ENCODE results near the gene PAPOLA.
"Not testable (repeated sequence)": the region's sequence is repeated elsewhere in the genome, so short reads cannot be mapped to it uniquely, and the experiment has no call there.

The PAPOLA gene

GRCh38 chr14:96501740-96502620 lies at the start of gene PAPOLA:
PAPOLA (plus strand) TSS chr14:96502382; CDS start chr14:96502593, 211 bp downstream.
- peak; percentile 92 for DNase-seq (ENCODE audit: low read depth)

- DNase-seq (ENCODE audit: low read depth): no peak
Measured at GRCh38 chr14:96452684-96453083, 49.5 kb upstream of the PAPOLA start.

- DNase-seq (ENCODE audit: low read depth): no peak
Measured at GRCh38 chr14:96455588-96455987, 46.6 kb upstream of the PAPOLA start.

GRCh38 chr14:96459851-96460250 lies 42.3 kb upstream of the PAPOLA start:
- DNase-seq (ENCODE audit: low read depth): no peak

- no peak for DNase-seq (ENCODE audit: low read depth)
Measured at GRCh38 chr14:96461950-96462798, 40.0 kb upstream of the PAPOLA start.

- no peak for DNase-seq (ENCODE audit: low read depth)
Measured at GRCh38 chr14:96464136-96464535, 38.0 kb upstream of the PAPOLA start.

GRCh38 chr14:96466918-96467317 lies 35.3 kb upstream of the PAPOLA start:
- no peak for DNase-seq (ENCODE audit: low read depth)

- no peak for DNase-seq (ENCODE audit: low read depth)
Measured at GRCh38 chr14:96470331-96470730, 31.9 kb upstream of the PAPOLA start.

- DNase-seq (ENCODE audit: low read depth): not testable (repeated sequence)
Measured at GRCh38 chr14:96470967-96471366, 31.2 kb upstream of the PAPOLA start.

GRCh38 chr14:96478119-96478518 lies 24.1 kb upstream of the PAPOLA start:
- DNase-seq (ENCODE audit: low read depth): no peak

- no peak for DNase-seq (ENCODE audit: low read depth)
Measured at GRCh38 chr14:96479435-96480146, 22.6 kb upstream of the PAPOLA start.

GRCh38 chr14:96481731-96482314 lies 20.4 kb upstream of the PAPOLA start:
- DNase-seq (ENCODE audit: low read depth): no peak

GRCh38 chr14:96482986-96483385 lies 19.2 kb upstream of the PAPOLA start:
- DNase-seq (ENCODE audit: low read depth): no peak

- DNase-seq (ENCODE audit: low read depth): no peak
Measured at GRCh38 chr14:96484399-96484798, 17.8 kb upstream of the PAPOLA start.

- DNase-seq (ENCODE audit: low read depth): no peak
Measured at GRCh38 chr14:96486705-96487104, 15.5 kb upstream of the PAPOLA start.

GRCh38 chr14:96489327-96489726 lies 12.9 kb upstream of the PAPOLA start:
- no peak for DNase-seq (ENCODE audit: low read depth)

- DNase-seq (ENCODE audit: low read depth): no peak
Measured at GRCh38 chr14:96493178-96493577, 9.0 kb upstream of the PAPOLA start.

GRCh38 chr14:96494331-96494730 lies 7.9 kb upstream of the PAPOLA start:
- DNase-seq (ENCODE audit: low read depth): no peak

- DNase-seq (ENCODE audit: low read depth): no peak
Measured at GRCh38 chr14:96497087-96497486, 5.1 kb upstream of the PAPOLA start.

GRCh38 chr14:96497586-96497985 lies 4.6 kb upstream of the PAPOLA start:
- DNase-seq (ENCODE audit: low read depth): no peak

- peak; percentile 15 for DNase-seq (ENCODE audit: low read depth)
Measured at GRCh38 chr14:96501217-96501739, 904 bp upstream of the PAPOLA start.
